Mesendoderm (in vitro differentiated cells): Measurements from ENCODE around the gene CALHM5.
A peak's percentile ranks its signal among the peaks of the same experiment; 100 is the strongest.

ENCODE experiments used
- DNase-seq: peaks from one replicate; pipeline ENCODE4 v3.0.0; 2013
- H2AK5ac ChIP-seq: 2 replicates; pipeline ENCODE4 v1.6.1; 2013; ENCODE audit warnings: low read length, inconsistent platforms
- H2BK120ac ChIP-seq: 2 replicates; pipeline ENCODE4 v1.6.1; 2013; ENCODE audit warnings: low read depth, mild to moderate bottlenecking, low read length, moderate library complexity, mixed read lengths
- H2BK15ac ChIP-seq: replicated peaks from 2 replicates; pipeline ENCODE4 v1.6.1; 2013; ENCODE audit warnings: low read depth, mild to moderate bottlenecking, moderate library complexity
- H2BK5ac ChIP-seq: 2 replicates; pipeline ENCODE4 v1.6.1; 2013; ENCODE audit warnings: low read length, inconsistent platforms
- H3K18ac ChIP-seq: 2 replicates; pipeline ENCODE4 v1.6.1; 2013; ENCODE audit warnings: mild to moderate bottlenecking, low read length, mixed read lengths
- H3K23ac ChIP-seq: one replicate; pipeline ENCODE4 v1.6.1; 2013; ENCODE audit warnings: low read length
- H3K27ac ChIP-seq: 2 replicates; pipeline ENCODE4 v1.5.1; 2013; ENCODE audit warnings: low read depth, mild to moderate bottlenecking, inconsistent platforms, low read length, moderate library complexity
- H3K27me3 ChIP-seq: 2 replicates; pipeline ENCODE4 v1.6.1; 2013; ENCODE audit warnings: low read length, control low read depth, mild to moderate bottlenecking, inconsistent platforms; ENCODE audit not compliant: insufficient read depth, poor library complexity
- H3K36me3 ChIP-seq: 2 replicates; pipeline ENCODE4 v1.6.1; 2013; ENCODE audit warnings: low read length, inconsistent platforms; ENCODE audit not compliant: control insufficient read depth, insufficient read depth
- H3K4ac ChIP-seq: one replicate; pipeline ENCODE4 v1.6.1; 2013; ENCODE audit warnings: low read depth, mild to moderate bottlenecking, low read length, moderate library complexity
- H3K4me1 ChIP-seq: 2 replicates; pipeline ENCODE4 v1.6.1; 2013; ENCODE audit warnings: low read depth, low read length, inconsistent platforms; ENCODE audit not compliant: control insufficient read depth
- H3K4me2 ChIP-seq: 2 replicates; pipeline ENCODE4 v1.6.1; 2013; ENCODE audit warnings: low read length
- H3K4me3 ChIP-seq: 2 replicates; pipeline ENCODE4 v1.5.1; 2013; ENCODE audit warnings: mild to moderate bottlenecking, low read length
- H3K56ac ChIP-seq: one replicate; pipeline ENCODE4 v1.6.1; 2013; ENCODE audit warnings: low read length
- H3K79me1 ChIP-seq: 2 replicates; pipeline ENCODE4 v1.6.1; 2013; ENCODE audit warnings: low read length, inconsistent platforms
- H3K79me2 ChIP-seq: 2 replicates; pipeline ENCODE4 v1.6.1; 2013; ENCODE audit warnings: mild to moderate bottlenecking, low read length; ENCODE audit not compliant: control insufficient read depth, insufficient read depth
- H3K9ac ChIP-seq: 2 replicates; pipeline ENCODE4 v1.6.1; 2013; ENCODE audit warnings: low read length, inconsistent platforms
- H4K5ac ChIP-seq: one replicate; pipeline ENCODE4 v1.6.1; 2013; ENCODE audit warnings: low read length
- H4K8ac ChIP-seq: one replicate; pipeline ENCODE4 v1.6.1; 2013; ENCODE audit warnings: low read depth, mild to moderate bottlenecking, control low read depth, low read length, moderate library complexity
- WGBS: extraction: QIAGEN DNeasy Blood & Tissue Kit; methylation state at CpG from one replicate; pipeline ENCODE4 v1.1.7; 2013; ENCODE audit warnings: low lambda C conversion rate, missing lambda C conversion rate; ENCODE audit not compliant: insufficient coverage; ENCODE audit errors: extremely low coverage; 5-methylcytosine and 5-hydroxymethylcytosine counted together

Gene CALHM5

DNA sequence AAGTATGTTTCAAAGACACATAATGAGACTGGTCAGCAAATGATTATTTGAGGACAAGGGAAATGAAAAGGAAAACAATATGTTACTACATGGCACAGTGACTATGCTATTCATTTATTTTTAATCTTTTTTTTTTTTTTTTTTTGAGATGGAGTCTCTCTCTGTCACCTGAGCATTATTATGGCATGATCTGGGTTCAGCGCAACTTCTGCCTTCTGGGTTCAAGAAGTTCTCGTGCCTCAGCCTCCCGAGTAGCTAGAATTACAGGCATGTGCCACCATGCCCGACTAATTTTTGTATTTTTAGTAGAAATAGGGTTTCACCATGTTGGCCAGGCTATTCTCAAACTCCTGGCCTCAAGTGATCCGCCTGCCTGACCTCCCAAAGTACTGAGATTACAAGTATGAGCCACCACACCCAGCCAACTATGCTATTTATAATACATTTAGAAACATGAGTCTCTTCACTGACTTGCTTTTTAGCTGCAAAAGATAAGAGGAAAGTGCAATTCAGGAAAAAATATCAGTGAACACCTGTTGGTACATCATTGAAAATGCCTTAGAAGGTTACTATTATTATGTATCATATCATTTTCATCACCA lies 45.5 kb downstream of the CALHM5 start:
- no peak for DNase-seq
- H2BK15ac ChIP-seq, result no peak overlapping the region
- no peak overlapping the region for H3K18ac ChIP-seq
- H3K27me3 ChIP-seq, result no peaks in the 10 kb centered on the region
- no peaks in the 10 kb centered on the region for H3K79me1 ChIP-seq
- H3K9ac ChIP-seq, result no peak overlapping the region
- H3K23ac ChIP-seq, result no peak overlapping the region
- H3K4ac ChIP-seq, result no peak overlapping the region
- H3K4me2 ChIP-seq, result no peak overlapping the region
- no peak overlapping the region for H3K56ac ChIP-seq
- no peak overlapping the region for H2BK5ac ChIP-seq
- no peak overlapping the region for H3K27ac ChIP-seq
- H3K36me3 ChIP-seq, result no peaks in the 10 kb centered on the region
- H2AK5ac ChIP-seq, result no peak overlapping the region
- no peak overlapping the region for H3K4me3 ChIP-seq
- no CpG with 5 or more reads among the region's 5 CpGs for WGBS
- H3K4me1 ChIP-seq, result no peaks in the 10 kb centered on the region
- no peak overlapping the region for H4K5ac ChIP-seq
- H4K8ac ChIP-seq, result no peak overlapping the region
- no peaks in the 10 kb centered on the region for H3K79me2 ChIP-seq
- H2BK120ac ChIP-seq, result no peak overlapping the region

DNA sequence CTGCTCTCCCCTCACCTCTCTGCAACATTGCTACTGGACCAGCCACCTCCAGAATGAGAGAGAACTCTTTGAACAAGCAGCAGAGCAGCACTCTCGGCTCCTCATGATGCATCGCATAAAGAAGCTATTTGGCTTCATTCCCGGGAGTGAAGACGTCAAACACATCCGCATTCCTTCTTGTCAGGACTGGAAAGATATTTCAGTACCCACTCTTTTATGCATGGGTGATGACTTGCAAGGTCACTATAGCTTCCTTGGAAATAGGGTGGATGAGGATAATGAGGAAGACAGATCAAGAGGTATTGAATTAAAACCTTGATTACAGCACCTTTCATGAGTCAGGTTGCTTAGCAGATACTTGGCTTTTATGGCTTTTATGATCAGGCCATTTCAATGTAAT lies 46.5 kb downstream of the CALHM5 start:
- Histone ChIP-seq H4K8ac (no peak overlapping the region), H3K4ac (no peak overlapping the region), H4K5ac (no peak overlapping the region), H3K4me1 (no peaks in the 10 kb centered on the region), H3K23ac (no peak overlapping the region), H3K79me2 (no peaks in the 10 kb centered on the region), H3K27me3 (no peaks in the 10 kb centered on the region), H3K18ac (no peak overlapping the region), H3K56ac (no peak overlapping the region), H3K36me3 (no peaks in the 10 kb centered on the region), H2AK5ac (no peak overlapping the region), H3K79me1 (no peaks in the 10 kb centered on the region), H3K4me3 (no peak overlapping the region), H2BK5ac (no peak overlapping the region), H3K4me2 (no peak overlapping the region), H3K9ac (no peak overlapping the region), H2BK120ac (no peak overlapping the region), H2BK15ac (no peak overlapping the region), H3K27ac (no peak overlapping the region)
- WGBS, result no CpG with 5 or more reads among the region's 5 CpGs
- no peak for DNase-seq

DNA sequence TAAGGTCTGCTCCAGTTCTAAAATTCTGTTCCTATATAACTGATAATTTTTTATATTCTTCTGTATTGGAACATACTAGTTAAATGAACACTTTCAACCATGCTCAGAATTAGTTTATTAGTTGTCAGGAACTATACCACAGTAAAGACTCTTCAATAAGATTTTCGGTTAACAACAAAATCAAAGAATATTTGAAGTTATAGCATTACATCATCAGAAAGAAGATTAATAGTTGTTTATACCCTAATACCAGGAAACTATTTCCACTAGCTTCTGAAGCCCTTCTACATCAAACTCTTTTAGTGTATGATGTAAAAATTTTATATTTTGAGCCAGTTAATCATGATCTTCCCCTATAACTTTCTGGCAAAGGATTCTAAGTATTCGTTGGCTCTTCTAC lies 48.7 kb downstream of the CALHM5 start:
- Histone ChIP-seq H3K36me3 (no peaks in the 10 kb centered on the region), H3K4me3 (no peak overlapping the region), H3K4ac (no peak overlapping the region), H3K4me2 (no peak overlapping the region), H3K79me1 (no peaks in the 10 kb centered on the region), H2BK5ac (no peak overlapping the region), H2BK15ac (no peak overlapping the region), H2AK5ac (no peak overlapping the region), H3K18ac (no peak overlapping the region), H3K56ac (no peak overlapping the region), H3K4me1 (no peaks in the 10 kb centered on the region), H3K27me3 (no peaks in the 10 kb centered on the region), H3K79me2 (no peaks in the 10 kb centered on the region), H4K8ac (no peak overlapping the region), H2BK120ac (no peak overlapping the region), H4K5ac (no peak overlapping the region), H3K9ac (no peak overlapping the region), H3K23ac (no peak overlapping the region), H3K27ac (no peak overlapping the region)
- no peak for DNase-seq
- no CpG with 5 or more reads among the region's 2 CpGs for WGBS

- H2BK120ac ChIP-seq, result no peak overlapping the region
- peak; percentile 64 for DNase-seq
- H3K4me1 ChIP-seq, result no peaks in the 10 kb centered on the region
- H3K4ac ChIP-seq, result no peak overlapping the region
- no peaks in the 10 kb centered on the region for H3K79me2 ChIP-seq
- H2AK5ac ChIP-seq, result no peak overlapping the region
- H3K27me3 ChIP-seq, result no peaks in the 10 kb centered on the region
- H3K27ac ChIP-seq, result no peak overlapping the region
- H4K5ac ChIP-seq, result no peak overlapping the region
- no peak overlapping the region for H3K4me3 ChIP-seq
- peak overlapping the region; percentile 74 for H3K56ac ChIP-seq
- no peak overlapping the region for H3K23ac ChIP-seq
- H2BK15ac ChIP-seq, result no peak overlapping the region
- no peaks in the 10 kb centered on the region for H3K36me3 ChIP-seq
- H3K79me1 ChIP-seq, result no peaks in the 10 kb centered on the region
- no CpG with 5 or more reads among the region's 9 CpGs for WGBS
- H4K8ac ChIP-seq, result no peak overlapping the region
- H3K9ac ChIP-seq, result peak overlapping the region; percentile 45
- H3K18ac ChIP-seq, result no peak overlapping the region
- no peak overlapping the region for H2BK5ac ChIP-seq
- no peak overlapping the region for H3K4me2 ChIP-seq
These were observed 50.1 kb downstream of the CALHM5 start for GRCh38 chr6:116561377-116562018.

DNA sequence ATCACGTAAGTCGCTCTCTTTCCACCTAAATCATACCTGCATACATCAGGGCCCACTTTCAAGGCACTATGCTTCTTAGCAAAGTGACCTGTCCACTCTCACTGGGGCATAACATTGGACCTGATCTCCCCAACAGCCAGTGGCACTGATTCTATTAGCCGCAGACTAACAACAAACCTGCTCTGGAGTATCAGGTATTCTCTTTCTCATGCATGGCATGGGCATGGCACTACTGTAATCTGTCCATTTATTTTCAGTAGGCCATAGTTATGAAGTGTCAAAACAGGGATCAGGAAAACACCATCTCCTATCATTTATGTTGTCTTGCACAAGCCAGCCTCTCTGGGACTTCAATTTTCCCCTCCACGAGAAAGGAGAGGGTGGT lies 50.6 kb downstream of the CALHM5 start:
- no peak overlapping the region for H2AK5ac ChIP-seq
- H3K23ac ChIP-seq, result no peak overlapping the region
- no peaks in the 10 kb centered on the region for H3K27me3 ChIP-seq
- no peaks in the 10 kb centered on the region for H3K79me2 ChIP-seq
- no peaks in the 10 kb centered on the region for H3K4me1 ChIP-seq
- no peak overlapping the region for H3K56ac ChIP-seq
- H3K36me3 ChIP-seq, result no peaks in the 10 kb centered on the region
- no peak overlapping the region for H2BK5ac ChIP-seq
- H3K79me1 ChIP-seq, result no peaks in the 10 kb centered on the region
- no peak overlapping the region for H3K4ac ChIP-seq
- no peak overlapping the region for H2BK120ac ChIP-seq
- no CpG with 5 or more reads among the region's 4 CpGs for WGBS
- no peak overlapping the region for H4K5ac ChIP-seq
- H4K8ac ChIP-seq, result no peak overlapping the region
- no peak overlapping the region for H3K4me2 ChIP-seq
- H3K27ac ChIP-seq, result no peak overlapping the region
- H2BK15ac ChIP-seq, result no peak overlapping the region
- H3K9ac ChIP-seq, result no peak overlapping the region
- no peak overlapping the region for H3K4me3 ChIP-seq
- no peak for DNase-seq
- no peak overlapping the region for H3K18ac ChIP-seq

DNA sequence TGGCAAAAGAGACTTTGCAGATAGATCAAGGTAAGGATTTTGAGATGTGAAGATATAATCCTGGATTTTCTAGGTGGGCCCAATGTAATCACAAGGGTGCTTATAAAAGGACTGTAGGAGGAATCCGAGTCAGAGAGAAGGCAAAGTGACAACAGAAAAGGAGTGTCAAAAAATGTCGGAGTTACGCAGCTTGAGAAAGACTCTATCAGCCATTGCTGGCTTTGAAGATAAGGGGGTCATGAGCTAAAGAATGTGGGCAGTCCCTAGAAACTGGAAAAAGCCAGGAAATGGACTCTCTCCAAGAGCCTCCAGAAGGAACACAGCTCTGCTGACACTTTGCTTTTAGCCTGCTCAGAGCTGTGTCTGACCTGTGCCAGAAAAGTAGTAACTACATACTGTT lies 51.2 kb downstream of the CALHM5 start:
- peak; percentile 19 for DNase-seq
- Histone ChIP-seq H4K8ac (no peak overlapping the region), H2BK120ac (no peak overlapping the region), H3K23ac (no peak overlapping the region), H3K27ac (no peak overlapping the region), H3K4ac (no peak overlapping the region), H3K79me2 (no peaks in the 10 kb centered on the region), H3K9ac (no peak overlapping the region), H2AK5ac (no peak overlapping the region), H2BK5ac (no peak overlapping the region), H3K4me1 (no peaks in the 10 kb centered on the region), H2BK15ac (no peak overlapping the region), H3K4me3 (no peak overlapping the region), H3K56ac (no peak overlapping the region), H3K36me3 (no peaks in the 10 kb centered on the region), H3K27me3 (no peaks in the 10 kb centered on the region), H3K79me1 (no peaks in the 10 kb centered on the region), H4K5ac (no peak overlapping the region), H3K18ac (no peak overlapping the region), H3K4me2 (no peak overlapping the region)
- WGBS, result no CpG with 5 or more reads among the region's 3 CpGs
